ENCODE data around the gene MTO1.

- TF ChIP-seq CTCF (conservative IDR thresholded peaks at IDR 0.05; ENCODE audit: low read length), result no peak
- no peak for TF ChIP-seq EZH2phosphoT487 (IDR thresholded peaks at IDR 0.05; ENCODE audit: borderline replicate concordance, low read depth, low read length)
Observed at GRCh38 chr6:73481969-73482368, 20.4 kb downstream of the MTO1 start.
